NCI-H2171 (cell line): Measurements from ENCODE around the gene ANO1.

Source experiments
- DNase-seq: peaks from one replicate; lab custom pipeline; 2025; lab: John Stamatoyannopoulos, UW

ANO1 gene

GRCh38 chr11:70050243-70050642 is 27.9 kb upstream of the ANO1 start:
- no peak for DNase-seq

GRCh38 chr11:70054004-70054403 is 24.1 kb upstream of the ANO1 start:
- no peak for DNase-seq

GRCh38 chr11:70055444-70055843 is 22.7 kb upstream of the ANO1 start:
- DNase-seq, result no peak

- DNase-seq, result no peak
Measured at GRCh38 chr11:70057080-70057479, 21.0 kb upstream of the ANO1 start.

- no peak for DNase-seq
Measured at GRCh38 chr11:70059971-70060370, 18.1 kb upstream of the ANO1 start.

GRCh38 chr11:70060611-70061293 is 17.4 kb upstream of the ANO1 start:
- no peak for DNase-seq

GRCh38 chr11:70061734-70062133 is 16.4 kb upstream of the ANO1 start:
- no peak for DNase-seq

GRCh38 chr11:70063121-70063520 is 15.0 kb upstream of the ANO1 start:
- DNase-seq, result no peak

- DNase-seq, result no peak
Measured at GRCh38 chr11:70063555-70063954, 14.6 kb upstream of the ANO1 start.

GRCh38 chr11:70064008-70064725 is 13.9 kb upstream of the ANO1 start:
- no peak for DNase-seq

GRCh38 chr11:70064726-70065317 is 13.3 kb upstream of the ANO1 start:
- no peak for DNase-seq

- no peak for DNase-seq
Measured at GRCh38 chr11:70065318-70066135, 12.6 kb upstream of the ANO1 start.

GRCh38 chr11:70066136-70066520 is 12.0 kb upstream of the ANO1 start:
- DNase-seq, result no peak

GRCh38 chr11:70066628-70067027 is 11.5 kb upstream of the ANO1 start:
- no peak for DNase-seq

- no peak for DNase-seq
Measured at GRCh38 chr11:70067036-70067435, 11.1 kb upstream of the ANO1 start.

GRCh38 chr11:70067591-70068341 is 10.4 kb upstream of the ANO1 start:
- no peak for DNase-seq

GRCh38 chr11:70068345-70068744 is 9.8 kb upstream of the ANO1 start:
- no peak for DNase-seq

GRCh38 chr11:70068950-70069349 is 9.2 kb upstream of the ANO1 start:
- no peak for DNase-seq

GRCh38 chr11:70070706-70071105 is 7.4 kb upstream of the ANO1 start:
- no peak for DNase-seq

- DNase-seq, result no peak
Measured at GRCh38 chr11:70071996-70072395, 6.1 kb upstream of the ANO1 start.

- no peak for DNase-seq
Measured at GRCh38 chr11:70072461-70072860, 5.7 kb upstream of the ANO1 start.
